ENCODE data around the gene CAPN1. TPM values are rescaled to one million over a fixed set of nuclear protein-coding genes. Genes with fewer than 3 reads are reported as not detected.

CAPN1 gene
- total and polyA plus RNA-seq, 2 of the 13 experiments (the other 11 are each of a cell fraction or from before 2014, with no cell fraction given) = 57.3 to 82.6 TPM

DNA sequence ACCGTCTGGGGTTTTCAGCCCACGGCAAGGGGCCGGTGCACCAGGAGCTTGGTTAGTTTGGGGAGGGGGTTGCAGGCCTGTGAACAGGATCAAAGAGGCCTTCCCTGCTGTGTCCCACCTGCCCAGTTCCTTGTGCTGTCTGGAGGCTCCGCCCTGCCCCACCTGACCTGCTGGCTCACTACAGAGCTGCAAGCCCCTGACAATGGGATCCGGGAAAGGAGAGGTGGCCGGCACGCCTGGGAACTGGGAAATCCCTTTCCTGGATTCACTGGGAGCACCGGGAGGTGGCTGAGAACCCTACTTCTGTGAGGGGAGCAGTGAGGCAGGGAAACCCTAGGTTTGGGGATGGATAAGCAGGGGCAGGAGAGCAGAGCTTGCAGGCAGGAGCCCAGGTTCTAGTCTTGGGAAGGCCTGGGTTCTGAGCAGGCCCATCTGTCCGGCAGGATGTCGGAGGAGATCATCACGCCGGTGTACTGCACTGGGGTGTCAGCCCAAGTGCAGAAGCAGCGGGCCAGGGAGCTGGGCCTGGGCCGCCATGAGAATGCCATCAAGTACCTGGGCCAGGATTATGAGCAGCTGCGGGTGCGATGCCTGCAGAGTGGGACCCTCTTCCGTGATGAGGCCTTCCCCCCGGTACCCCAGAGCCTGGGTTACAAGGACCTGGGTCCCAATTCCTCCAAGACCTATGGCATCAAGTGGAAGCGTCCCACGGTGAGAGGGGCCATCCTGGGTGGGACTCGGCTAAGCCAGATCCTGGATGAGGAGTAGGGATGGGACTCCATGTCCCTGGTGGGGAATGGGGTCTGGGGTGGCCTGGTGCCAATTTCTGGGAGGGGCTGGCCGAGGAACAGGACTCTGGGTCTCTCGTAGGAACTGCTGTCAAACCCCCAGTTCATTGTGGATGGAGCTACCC is 786 bp downstream of the CAPN1 start (continued):
- TF ChIP-seq, protein P1, sequence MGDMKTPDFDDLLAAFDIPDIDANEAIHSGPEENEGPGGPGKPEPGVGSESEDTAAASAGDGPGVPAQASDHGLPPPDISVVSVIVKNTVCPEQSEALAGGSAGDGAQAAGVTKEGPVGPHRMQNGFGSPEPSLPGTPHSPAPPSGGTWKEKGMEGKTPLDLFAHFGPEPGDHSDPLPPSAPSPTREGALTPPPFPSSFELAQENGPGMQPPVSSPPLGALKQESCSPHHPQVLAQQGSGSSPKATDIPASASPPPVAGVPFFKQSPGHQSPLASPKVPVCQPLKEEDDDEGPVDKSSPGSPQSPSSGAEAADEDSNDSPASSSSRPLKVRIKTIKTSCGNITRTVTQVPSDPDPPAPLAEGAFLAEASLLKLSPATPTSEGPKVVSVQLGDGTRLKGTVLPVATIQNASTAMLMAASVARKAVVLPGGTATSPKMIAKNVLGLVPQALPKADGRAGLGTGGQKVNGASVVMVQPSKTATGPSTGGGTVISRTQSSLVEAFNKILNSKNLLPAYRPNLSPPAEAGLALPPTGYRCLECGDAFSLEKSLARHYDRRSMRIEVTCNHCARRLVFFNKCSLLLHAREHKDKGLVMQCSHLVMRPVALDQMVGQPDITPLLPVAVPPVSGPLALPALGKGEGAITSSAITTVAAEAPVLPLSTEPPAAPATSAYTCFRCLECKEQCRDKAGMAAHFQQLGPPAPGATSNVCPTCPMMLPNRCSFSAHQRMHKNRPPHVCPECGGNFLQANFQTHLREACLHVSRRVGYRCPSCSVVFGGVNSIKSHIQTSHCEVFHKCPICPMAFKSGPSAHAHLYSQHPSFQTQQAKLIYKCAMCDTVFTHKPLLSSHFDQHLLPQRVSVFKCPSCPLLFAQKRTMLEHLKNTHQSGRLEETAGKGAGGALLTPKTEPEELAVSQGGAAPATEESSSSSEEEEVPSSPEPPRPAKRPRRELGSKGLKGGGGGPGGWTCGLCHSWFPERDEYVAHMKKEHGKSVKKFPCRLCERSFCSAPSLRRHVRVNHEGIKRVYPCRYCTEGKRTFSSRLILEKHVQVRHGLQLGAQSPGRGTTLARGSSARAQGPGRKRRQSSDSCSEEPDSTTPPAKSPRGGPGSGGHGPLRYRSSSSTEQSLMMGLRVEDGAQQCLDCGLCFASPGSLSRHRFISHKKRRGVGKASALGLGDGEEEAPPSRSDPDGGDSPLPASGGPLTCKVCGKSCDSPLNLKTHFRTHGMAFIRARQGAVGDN (CRISPR knock-in tag; IDR thresholded peaks at IDR 0.05) = peak; percentile 72
- TF ChIP-seq ZMYM3 (CRISPR knock-in tag; IDR thresholded peaks at IDR 0.05) = no peak
- TF ChIP-seq ZNF296 (CRISPR knock-in tag; conservative IDR thresholded peaks at IDR 0.05) = no peak; the same call in 1 of the 2 replicates
- TF ChIP-seq, protein P2, sequence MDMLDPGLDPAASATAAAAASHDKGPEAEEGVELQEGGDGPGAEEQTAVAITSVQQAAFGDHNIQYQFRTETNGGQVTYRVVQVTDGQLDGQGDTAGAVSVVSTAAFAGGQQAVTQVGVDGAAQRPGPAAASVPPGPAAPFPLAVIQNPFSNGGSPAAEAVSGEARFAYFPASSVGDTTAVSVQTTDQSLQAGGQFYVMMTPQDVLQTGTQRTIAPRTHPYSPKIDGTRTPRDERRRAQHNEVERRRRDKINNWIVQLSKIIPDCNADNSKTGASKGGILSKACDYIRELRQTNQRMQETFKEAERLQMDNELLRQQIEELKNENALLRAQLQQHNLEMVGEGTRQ (IDR thresholded peaks at IDR 0.05; ENCODE audit: low read depth, low read length) = no peak
- TF ChIP-seq, protein P2 (CRISPR knock-in tag; IDR thresholded peaks at IDR 0.05; ENCODE audit: borderline replicate concordance) = peak; percentile 59; the same call in 1 of the 2 replicates
- no peak for TF ChIP-seq PITX1 (CRISPR knock-in tag; IDR thresholded peaks at IDR 0.05)
- TF ChIP-seq, protein P3, sequence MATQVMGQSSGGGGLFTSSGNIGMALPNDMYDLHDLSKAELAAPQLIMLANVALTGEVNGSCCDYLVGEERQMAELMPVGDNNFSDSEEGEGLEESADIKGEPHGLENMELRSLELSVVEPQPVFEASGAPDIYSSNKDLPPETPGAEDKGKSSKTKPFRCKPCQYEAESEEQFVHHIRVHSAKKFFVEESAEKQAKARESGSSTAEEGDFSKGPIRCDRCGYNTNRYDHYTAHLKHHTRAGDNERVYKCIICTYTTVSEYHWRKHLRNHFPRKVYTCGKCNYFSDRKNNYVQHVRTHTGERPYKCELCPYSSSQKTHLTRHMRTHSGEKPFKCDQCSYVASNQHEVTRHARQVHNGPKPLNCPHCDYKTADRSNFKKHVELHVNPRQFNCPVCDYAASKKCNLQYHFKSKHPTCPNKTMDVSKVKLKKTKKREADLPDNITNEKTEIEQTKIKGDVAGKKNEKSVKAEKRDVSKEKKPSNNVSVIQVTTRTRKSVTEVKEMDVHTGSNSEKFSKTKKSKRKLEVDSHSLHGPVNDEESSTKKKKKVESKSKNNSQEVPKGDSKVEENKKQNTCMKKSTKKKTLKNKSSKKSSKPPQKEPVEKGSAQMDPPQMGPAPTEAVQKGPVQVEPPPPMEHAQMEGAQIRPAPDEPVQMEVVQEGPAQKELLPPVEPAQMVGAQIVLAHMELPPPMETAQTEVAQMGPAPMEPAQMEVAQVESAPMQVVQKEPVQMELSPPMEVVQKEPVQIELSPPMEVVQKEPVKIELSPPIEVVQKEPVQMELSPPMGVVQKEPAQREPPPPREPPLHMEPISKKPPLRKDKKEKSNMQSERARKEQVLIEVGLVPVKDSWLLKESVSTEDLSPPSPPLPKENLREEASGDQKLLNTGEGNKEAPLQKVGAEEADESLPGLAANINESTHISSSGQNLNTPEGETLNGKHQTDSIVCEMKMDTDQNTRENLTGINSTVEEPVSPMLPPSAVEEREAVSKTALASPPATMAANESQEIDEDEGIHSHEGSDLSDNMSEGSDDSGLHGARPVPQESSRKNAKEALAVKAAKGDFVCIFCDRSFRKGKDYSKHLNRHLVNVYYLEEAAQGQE (IDR thresholded peaks at IDR 0.05; ENCODE audit: borderline replicate concordance in 1 of 2, low read depth in 1 of 2, low read length in 2 of 2) = no peak
- TF ChIP-seq, protein P4, sequence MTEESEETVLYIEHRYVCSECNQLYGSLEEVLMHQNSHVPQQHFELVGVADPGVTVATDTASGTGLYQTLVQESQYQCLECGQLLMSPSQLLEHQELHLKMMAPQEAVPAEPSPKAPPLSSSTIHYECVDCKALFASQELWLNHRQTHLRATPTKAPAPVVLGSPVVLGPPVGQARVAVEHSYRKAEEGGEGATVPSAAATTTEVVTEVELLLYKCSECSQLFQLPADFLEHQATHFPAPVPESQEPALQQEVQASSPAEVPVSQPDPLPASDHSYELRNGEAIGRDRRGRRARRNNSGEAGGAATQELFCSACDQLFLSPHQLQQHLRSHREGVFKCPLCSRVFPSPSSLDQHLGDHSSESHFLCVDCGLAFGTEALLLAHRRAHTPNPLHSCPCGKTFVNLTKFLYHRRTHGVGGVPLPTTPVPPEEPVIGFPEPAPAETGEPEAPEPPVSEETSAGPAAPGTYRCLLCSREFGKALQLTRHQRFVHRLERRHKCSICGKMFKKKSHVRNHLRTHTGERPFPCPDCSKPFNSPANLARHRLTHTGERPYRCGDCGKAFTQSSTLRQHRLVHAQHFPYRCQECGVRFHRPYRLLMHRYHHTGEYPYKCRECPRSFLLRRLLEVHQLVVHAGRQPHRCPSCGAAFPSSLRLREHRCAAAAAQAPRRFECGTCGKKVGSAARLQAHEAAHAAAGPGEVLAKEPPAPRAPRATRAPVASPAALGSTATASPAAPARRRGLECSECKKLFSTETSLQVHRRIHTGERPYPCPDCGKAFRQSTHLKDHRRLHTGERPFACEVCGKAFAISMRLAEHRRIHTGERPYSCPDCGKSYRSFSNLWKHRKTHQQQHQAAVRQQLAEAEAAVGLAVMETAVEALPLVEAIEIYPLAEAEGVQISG (CRISPR knock-in tag; IDR thresholded peaks at IDR 0.05) = no peak
- TF ChIP-seq, protein P5, sequence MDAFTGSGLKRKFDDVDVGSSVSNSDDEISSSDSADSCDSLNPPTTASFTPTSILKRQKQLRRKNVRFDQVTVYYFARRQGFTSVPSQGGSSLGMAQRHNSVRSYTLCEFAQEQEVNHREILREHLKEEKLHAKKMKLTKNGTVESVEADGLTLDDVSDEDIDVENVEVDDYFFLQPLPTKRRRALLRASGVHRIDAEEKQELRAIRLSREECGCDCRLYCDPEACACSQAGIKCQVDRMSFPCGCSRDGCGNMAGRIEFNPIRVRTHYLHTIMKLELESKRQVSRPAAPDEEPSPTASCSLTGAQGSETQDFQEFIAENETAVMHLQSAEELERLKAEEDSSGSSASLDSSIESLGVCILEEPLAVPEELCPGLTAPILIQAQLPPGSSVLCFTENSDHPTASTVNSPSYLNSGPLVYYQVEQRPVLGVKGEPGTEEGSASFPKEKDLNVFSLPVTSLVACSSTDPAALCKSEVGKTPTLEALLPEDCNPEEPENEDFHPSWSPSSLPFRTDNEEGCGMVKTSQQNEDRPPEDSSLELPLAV (CRISPR knock-in tag; conservative IDR thresholded peaks at IDR 0.05; ENCODE audit: low read depth) = no peak
- TF ChIP-seq, protein P6, sequence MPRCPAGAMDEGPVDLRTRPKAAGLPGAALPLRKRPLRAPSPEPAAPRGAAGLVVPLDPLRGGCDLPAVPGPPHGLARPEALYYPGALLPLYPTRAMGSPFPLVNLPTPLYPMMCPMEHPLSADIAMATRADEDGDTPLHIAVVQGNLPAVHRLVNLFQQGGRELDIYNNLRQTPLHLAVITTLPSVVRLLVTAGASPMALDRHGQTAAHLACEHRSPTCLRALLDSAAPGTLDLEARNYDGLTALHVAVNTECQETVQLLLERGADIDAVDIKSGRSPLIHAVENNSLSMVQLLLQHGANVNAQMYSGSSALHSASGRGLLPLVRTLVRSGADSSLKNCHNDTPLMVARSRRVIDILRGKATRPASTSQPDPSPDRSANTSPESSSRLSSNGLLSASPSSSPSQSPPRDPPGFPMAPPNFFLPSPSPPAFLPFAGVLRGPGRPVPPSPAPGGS (CRISPR knock-in tag; IDR thresholded peaks at IDR 0.05) = peak; percentile 83; the same call in 1 of the 2 replicates
